ENCODE data around the gene GRIK4. TPM values are rescaled to one million over a fixed set of nuclear protein-coding genes. Genes with fewer than 3 reads are reported as not detected.

Gene GRIK4
- total RNA-seq, 4 donors from 2014 or later = 0.09 TPM; not detected in 3

DNA sequence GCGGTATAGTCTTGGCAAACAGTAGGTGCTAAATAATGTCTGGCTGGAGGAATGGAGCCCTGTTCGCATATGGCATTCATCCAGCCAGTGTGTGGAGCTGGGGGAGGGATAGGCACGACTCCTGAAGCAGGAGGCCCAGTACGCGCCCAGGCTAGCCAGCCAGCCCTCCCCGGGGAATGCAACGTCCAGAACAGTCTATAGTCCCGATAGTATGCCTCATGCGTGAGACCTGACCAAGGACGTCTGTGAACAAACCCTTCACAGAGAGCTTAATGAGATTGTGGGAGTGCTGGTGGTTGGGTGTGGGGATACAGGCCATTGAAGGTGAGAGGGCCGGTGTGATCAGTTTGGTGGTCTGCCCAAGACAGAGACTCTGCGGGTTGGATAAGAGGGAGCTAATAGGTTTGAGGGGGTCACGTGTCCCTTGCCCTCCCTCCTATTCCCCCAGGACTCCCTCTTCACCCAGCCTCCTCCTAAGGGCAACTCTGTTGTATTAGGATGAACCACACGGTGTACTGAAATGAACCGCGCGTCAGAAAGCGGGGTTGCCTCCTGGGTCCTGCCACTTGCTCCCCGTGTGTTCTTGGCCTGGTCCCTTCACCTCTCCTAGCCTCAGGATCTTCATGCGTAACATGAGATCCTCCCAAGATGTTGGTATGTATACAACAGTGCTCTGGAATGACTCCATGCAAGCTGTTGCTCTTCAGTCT lies 987 bp upstream of the GRIK4 start:
- DNase-seq (ENCODE audit: low spot score) (no peak), ATAC-seq (ENCODE audit: low FRiP score) (no peak)

DNA sequence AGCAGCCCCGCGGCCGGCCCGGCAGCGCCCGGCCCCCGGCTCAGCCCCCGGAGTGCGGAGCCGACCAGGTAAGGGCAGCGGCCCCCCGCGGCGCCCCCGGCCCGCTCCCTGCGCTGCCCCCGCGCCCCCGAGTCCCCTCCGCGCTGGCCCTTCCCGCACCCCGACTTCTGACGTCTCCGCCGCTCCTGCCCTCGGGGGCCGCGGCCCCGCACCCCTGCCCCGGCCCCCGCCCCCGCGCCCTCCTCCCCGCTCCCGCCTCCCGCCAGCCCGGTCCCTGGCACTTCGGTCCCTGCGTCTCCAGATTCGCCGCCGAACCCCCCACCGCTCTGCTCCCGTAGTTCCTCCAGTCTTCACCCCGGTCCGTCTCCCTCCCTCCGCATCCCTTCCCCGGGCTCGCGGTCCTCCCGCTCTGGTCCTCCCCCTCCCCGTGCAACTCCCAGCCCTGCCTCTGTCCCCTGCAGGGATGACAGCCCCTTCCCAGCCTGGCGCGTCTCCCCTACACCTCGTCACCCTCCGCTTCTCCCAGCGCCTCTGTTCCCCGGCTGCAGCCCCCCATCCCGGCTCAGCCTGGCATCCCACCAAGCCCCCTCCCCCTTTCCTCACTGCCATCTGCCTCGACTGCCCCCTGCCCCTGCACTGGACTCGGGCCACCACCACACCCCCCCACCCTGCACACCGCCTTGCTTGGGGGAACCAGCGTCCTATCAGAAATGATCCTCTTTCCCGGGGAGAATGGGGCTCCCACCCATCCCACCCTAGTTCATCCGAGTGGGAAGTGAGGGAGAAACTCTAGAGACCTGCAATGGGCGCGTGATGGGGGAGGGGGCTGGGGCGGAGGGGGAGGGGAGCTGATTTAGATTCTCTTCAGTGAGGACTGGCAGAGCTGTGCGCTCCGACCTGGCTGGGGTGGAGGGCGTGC lies 531 bp downstream of the GRIK4 start:
- TF ChIP-seq, protein P1, sequence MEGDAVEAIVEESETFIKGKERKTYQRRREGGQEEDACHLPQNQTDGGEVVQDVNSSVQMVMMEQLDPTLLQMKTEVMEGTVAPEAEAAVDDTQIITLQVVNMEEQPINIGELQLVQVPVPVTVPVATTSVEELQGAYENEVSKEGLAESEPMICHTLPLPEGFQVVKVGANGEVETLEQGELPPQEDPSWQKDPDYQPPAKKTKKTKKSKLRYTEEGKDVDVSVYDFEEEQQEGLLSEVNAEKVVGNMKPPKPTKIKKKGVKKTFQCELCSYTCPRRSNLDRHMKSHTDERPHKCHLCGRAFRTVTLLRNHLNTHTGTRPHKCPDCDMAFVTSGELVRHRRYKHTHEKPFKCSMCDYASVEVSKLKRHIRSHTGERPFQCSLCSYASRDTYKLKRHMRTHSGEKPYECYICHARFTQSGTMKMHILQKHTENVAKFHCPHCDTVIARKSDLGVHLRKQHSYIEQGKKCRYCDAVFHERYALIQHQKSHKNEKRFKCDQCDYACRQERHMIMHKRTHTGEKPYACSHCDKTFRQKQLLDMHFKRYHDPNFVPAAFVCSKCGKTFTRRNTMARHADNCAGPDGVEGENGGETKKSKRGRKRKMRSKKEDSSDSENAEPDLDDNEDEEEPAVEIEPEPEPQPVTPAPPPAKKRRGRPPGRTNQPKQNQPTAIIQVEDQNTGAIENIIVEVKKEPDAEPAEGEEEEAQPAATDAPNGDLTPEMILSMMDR (IDR thresholded peaks at IDR 0.05) = no peak
- DNase-seq (ENCODE audit: low spot score) (no peak), ATAC-seq (ENCODE audit: low FRiP score) (no peak)

More for the DNA sequence above, 987 bp upstream of the GRIK4 start:
- TF ChIP-seq, protein P1 (IDR thresholded peaks at IDR 0.05) = no peak

DNA sequence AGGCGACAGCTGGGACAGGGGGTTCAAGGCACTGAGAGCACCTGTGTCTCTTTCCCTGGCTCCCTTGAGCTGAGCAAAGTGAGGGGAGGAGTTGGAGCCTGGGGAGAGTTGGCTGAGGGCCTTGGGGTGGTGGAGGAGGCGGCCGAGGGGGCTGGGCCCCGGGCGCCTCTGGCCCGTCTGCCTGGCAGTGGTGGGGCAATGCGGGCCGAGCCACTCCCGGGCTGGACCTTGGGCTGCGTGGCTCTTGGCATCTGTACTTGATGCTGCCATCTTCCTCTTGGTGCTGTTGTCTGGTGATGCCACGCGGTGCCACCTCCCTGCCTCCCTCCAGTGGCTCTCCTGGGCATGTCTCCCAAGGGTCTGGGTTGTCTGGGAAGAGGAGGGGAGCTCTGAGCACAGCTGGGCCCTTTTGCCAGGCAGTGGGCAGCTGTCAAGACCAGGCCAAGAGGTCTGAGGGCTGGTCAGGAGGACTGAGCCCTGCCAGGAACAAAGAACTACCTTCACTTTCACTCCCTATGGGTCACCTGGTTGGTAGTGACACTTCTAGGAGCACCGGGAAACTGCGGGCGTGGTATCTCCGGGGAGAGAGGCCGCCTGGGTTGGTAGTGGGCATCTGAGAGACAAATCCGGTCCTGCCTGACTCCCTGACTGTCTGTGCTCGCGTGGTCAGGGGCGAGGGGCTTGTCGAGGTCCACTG lies 1.3 kb downstream of the GRIK4 start:
- ATAC-seq (ENCODE audit: low FRiP score) (no peak), DNase-seq (ENCODE audit: low spot score) (no peak)
- TF ChIP-seq, protein P1 (IDR thresholded peaks at IDR 0.05) = no peak

GRCh38 chr11:120513436-120514315 lies 2.1 kb downstream of the GRIK4 start:
- ATAC-seq (ENCODE audit: low FRiP score) (no peak), DNase-seq (ENCODE audit: low spot score) (no peak)
- TF ChIP-seq, protein P1 (IDR thresholded peaks at IDR 0.05) = no peak

DNA sequence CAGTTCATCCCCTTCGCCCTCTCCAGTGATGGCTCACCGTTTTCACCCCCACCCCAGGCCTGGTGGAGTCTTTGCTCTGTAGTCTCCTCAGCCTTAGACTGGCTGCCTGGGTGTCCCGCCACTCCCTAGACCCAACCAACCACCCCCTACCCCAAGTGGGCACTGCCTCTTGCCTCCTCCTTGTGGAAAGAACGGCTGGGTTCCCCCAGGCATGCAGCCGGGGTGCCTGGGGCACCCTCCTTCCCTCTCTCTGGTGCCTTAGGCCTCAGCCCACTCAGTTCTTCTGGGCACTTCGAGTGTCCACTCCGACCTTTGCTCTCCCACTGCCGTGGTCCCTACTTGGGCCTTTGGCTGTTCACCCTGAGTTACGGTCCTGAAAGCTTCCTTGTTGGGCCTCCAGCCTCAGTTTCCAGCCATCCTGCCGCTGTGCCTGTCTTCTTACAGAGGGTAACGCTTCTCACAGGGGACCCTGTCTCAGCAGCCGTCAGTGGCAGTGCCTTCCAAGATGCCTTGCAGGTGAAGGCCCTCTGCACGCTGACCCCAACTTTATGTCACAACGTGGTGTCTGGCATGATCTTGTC lies 3.1 kb downstream of the GRIK4 start:
- DNase-seq (ENCODE audit: low spot score) = no peak
- no peak for ATAC-seq (ENCODE audit: low FRiP score)
- TF ChIP-seq, protein P1 (IDR thresholded peaks at IDR 0.05) = no peak

Data from omental fat pad (tissue), 4 donors.